Erythroblast (primary cell): ENCODE measurements around the gene C10orf143.

Experiments used
- GATA1 ChIP-seq: IDR thresholded peaks from 2 replicates; pipeline ENCODE4 v1.6.1; 2011; ENCODE audit warnings: low read depth, mild to moderate bottlenecking, control low read depth, low read length, moderate library complexity
- POLR2A ChIP-seq: IDR thresholded peaks from 2 replicates; pipeline ENCODE4 v1.6.1; 2011; ENCODE audit warnings: mild to moderate bottlenecking, low read length

- TF ChIP-seq POLR2A (no peak), GATA1 (no peak)
These were observed 67.1 kb downstream of the C10orf143 start for GRCh38 chr10:130043491-130043890.
